GM18868 (cell line): Measurements from ENCODE around the gene HPSE.

Experiments used
- ATAC-seq: cut with Tn5 transposase; IDR thresholded peaks from one replicate; pipeline ENCODE4 v1.9.1; 2021; ENCODE audit warnings: mild to moderate bottlenecking, moderate library complexity; ENCODE audit not compliant: unreplicated experiment

The HPSE gene

DNA sequence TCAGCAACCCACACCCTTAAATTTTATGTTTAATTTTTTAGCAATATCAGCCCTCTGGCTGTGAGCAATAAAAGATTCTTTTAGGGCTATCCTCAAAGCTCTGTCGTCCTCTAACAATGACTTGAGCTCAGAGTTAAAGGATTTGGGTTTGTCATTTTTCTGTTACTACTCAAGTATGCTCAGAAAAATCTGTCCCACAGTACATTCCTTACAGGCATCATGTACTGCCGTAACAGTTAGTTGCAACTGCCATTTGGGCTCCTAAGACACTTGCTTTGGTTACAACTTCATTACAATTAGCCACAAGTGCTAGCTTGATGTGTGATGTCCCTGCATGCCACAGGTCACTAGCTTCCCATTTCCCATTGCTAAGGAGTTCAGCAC is 83.2 kb downstream of the HPSE start:
- ATAC-seq = no peak

- ATAC-seq = no peak
These were observed 83.8 kb downstream of the HPSE start for GRCh38 chr4:83250687-83251446.

DNA sequence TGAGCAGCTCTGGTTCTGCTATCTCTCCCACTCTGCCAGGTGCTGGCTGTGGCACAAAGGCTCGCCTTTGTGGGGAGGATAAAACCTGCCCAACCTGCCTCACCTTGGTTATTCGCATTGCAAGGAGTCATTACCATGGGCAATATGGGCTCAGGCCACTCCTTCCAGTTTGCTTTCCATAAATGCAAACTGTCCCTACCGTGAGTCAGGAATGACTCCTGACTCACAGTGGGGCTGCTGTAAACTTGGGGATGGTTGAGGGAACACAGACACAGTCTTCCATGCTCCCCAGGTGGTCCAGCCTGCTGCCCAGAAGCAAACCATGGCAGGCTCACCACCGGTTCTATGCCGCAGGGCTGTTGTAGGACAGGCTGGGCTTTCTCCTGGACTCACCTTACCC is 86.2 kb downstream of the HPSE start:
- no peak for ATAC-seq

DNA sequence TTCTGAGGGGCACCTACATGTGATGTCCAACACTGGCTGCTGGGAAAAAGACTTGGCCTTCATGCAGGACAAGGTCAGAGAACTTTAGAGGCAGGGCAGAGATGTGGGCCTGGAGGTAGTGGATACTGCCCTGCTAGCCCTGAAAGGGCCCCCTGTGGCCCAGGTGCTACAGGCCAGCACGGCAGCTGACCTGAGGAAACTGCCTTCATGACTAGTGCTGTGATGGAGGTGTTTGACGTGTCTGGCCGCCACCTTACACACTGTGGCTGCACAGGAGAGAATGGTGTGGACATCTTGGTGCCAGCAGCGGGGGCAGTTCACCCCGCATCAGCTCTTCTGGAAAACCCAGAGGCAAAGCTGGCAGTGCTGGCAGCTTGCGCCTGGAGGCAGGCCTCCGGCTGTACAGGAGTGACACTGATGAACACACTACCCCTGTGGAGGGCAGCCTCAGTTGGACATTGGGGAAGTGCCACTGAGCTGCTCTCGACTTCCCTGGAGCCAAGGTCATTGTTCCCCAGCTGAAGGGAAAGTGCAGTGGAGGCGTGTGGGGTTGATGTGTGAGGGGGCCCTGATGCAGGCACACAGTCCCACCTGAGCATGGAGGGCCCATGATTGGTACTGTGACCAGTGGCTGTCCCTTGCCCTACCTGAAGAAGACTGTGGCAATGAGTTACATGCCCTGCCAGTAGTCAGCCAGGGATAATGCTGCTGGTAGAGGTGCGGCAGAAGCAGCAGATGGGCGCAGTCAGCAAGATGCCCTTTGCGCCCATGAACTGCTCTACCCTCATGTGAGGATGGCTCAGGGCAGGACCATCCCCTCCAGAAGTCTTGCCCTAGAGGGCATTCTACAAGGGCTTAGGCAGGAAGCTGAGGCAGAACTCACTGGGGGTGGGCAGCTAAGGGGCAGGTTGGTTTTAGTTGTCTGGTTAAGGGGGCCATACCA is 87.0 kb downstream of the HPSE start:
- ATAC-seq = no peak
